Nephron (organoid): Measurements from ENCODE around the gene MDN1.
A peak's percentile ranks its signal among the peaks of the same experiment; 100 is the strongest.

Experiments used
- H3K27ac Mint-ChIP-seq, 3 experiments: 2 replicates each; pipeline ENCODE4 v1.8.0; 2020; ENCODE audit warnings: mixed read lengths in 3 of 3, mild to moderate bottlenecking in 2 of 3, moderate library complexity in 1 of 3
- H3K27me3 Mint-ChIP-seq: 2 replicates; pipeline ENCODE4 v1.8.0; 2021; ENCODE audit warnings: low read depth, mild to moderate bottlenecking, moderate library complexity, mixed read lengths
- H3K36me3 Mint-ChIP-seq: 2 replicates; pipeline ENCODE4 v1.8.0; 2020; ENCODE audit warnings: low read depth, mixed read lengths
- H3K4me1 Mint-ChIP-seq: 2 replicates; pipeline ENCODE4 v1.8.0; 2020; ENCODE audit warnings: mixed read lengths
- H3K4me3 Mint-ChIP-seq, 3 experiments: 2 replicates each; pipeline ENCODE4 v1.8.0; 2020; ENCODE audit warnings: mild to moderate bottlenecking in 3 of 3, mixed read lengths in 3 of 3, moderate library complexity in 2 of 3
- H3K9me3 Mint-ChIP-seq: 2 replicates; pipeline ENCODE4 v1.8.0; 2020; ENCODE audit warnings: mixed read lengths
- TF ChIP-seq, protein P1 (sequence below), 3 experiments: fragments of 200-600 bp; sonication (generic); IDR thresholded peaks; one replicate each; pipeline ENCODE4 v1.5.0; 2021; ENCODE audit warnings: antibody characterized with exemption in 3 of 3; ENCODE audit not compliant: unreplicated experiment in 3 of 3

The MDN1 gene, protein sequence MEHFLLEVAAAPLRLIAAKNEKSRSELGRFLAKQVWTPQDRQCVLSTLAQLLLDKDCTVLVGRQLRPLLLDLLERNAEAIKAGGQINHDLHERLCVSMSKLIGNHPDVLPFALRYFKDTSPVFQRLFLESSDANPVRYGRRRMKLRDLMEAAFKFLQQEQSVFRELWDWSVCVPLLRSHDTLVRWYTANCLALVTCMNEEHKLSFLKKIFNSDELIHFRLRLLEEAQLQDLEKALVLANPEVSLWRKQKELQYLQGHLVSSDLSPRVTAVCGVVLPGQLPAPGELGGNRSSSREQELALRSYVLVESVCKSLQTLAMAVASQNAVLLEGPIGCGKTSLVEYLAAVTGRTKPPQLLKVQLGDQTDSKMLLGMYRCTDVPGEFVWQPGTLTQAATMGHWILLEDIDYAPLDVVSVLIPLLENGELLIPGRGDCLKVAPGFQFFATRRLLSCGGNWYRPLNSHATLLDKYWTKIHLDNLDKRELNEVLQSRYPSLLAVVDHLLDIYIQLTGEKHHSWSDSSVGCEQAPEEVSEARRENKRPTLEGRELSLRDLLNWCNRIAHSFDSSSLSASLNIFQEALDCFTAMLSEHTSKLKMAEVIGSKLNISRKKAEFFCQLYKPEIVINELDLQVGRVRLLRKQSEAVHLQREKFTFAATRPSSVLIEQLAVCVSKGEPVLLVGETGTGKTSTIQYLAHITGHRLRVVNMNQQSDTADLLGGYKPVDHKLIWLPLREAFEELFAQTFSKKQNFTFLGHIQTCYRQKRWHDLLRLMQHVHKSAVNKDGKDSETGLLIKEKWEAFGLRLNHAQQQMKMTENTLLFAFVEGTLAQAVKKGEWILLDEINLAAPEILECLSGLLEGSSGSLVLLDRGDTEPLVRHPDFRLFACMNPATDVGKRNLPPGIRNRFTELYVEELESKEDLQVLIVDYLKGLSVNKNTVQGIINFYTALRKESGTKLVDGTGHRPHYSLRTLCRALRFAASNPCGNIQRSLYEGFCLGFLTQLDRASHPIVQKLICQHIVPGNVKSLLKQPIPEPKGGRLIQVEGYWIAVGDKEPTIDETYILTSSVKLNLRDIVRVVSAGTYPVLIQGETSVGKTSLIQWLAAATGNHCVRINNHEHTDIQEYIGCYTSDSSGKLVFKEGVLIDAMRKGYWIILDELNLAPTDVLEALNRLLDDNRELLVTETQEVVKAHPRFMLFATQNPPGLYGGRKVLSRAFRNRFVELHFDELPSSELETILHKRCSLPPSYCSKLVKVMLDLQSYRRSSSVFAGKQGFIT (N-terminal part only)

DNA sequence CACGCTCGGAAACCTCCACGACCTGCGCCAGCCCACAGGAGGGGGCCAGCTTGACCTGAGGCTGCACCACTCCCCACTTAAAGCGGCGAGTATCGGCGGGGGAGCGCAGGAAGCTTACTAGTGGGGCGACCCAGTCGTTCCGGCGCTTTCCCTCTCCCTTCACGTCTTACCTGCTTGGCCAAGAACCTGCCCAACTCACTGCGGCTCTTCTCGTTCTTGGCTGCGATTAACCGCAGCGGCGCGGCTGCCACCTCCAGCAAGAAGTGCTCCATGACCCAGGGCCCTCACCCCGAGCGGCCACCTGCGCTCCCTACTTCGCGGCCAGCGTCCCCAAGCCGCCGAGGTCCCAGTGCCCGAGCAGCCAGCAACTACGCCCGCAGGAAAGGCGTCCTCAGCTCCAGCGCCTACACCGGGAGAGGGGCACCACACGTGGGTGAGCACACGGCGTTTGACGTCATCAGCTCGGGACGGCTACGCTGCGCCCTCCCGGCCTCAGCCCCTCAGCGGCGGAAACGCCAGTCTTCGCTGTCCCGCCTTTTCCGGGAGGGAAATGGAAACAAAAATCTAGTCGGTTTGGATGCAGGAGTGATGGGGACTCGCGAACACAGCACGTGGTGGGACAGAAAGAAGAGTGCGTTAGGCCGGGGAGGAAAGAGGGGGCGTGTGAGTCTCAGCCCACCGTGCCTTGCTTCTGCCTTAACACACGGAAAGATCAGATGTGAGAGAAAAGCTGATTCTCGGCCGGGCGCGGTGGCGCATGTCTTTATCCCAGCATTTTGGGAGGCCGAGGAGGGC is at the start of gene MDN1:
Gene MDN1, minus strand, starts transcription at position 459 of the 795 bp plus-strand sequence. Its CDS starts 187 bp downstream, at position 272.
- Mint-ChIP-seq H3K4me3 (peak within 1 kb of the TSS; percentile 88 to 92 (median 91)), H3K4me1 (peaks cover 27% of the 10 kb centered on the region), H3K27ac (peak within 1 kb of the TSS; percentile 89 to 95 (median 95)), H3K27me3 (no peaks in the 10 kb centered on the region), H3K9me3 (no peaks in the 10 kb centered on the region), H3K36me3 (no peaks in the 10 kb centered on the region)
- TF ChIP-seq, protein P1, sequence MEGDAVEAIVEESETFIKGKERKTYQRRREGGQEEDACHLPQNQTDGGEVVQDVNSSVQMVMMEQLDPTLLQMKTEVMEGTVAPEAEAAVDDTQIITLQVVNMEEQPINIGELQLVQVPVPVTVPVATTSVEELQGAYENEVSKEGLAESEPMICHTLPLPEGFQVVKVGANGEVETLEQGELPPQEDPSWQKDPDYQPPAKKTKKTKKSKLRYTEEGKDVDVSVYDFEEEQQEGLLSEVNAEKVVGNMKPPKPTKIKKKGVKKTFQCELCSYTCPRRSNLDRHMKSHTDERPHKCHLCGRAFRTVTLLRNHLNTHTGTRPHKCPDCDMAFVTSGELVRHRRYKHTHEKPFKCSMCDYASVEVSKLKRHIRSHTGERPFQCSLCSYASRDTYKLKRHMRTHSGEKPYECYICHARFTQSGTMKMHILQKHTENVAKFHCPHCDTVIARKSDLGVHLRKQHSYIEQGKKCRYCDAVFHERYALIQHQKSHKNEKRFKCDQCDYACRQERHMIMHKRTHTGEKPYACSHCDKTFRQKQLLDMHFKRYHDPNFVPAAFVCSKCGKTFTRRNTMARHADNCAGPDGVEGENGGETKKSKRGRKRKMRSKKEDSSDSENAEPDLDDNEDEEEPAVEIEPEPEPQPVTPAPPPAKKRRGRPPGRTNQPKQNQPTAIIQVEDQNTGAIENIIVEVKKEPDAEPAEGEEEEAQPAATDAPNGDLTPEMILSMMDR (IDR thresholded peaks at IDR 0.05; ENCODE audit: unreplicated experiment in 3 of 3), result no peak

DNA sequence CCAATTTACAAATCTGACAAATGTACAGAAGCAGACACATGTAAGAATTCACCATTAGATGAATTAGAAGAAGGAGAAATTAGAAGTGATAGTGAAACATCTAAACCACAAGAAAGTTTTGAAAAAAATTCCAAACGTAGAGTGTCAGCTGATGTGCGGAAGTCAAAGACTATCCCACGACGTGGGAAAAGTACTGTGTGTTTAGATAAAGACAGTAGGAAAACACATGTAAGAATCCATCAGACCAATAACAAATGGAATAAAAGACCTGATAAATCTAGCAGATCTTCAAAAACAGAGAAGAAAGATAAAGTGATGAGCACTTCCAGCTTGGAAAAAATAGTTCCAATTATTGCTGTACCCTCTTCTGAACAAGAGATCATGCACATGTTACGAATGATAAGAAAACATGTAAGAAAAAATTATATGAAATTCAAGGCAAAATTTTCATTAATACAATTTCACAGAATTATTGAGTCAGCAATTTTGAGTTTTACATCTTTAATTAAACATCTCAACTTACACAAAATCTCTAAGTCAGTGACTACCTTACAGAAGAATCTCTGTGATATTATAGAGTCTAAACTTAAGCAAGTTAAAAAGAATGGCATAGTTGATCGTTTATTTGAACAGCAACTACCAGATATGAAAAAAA is 46.6 kb upstream of the MDN1 start:
- Mint-ChIP-seq H3K9me3 (peaks cover 2% of the 10 kb centered on the region), H3K4me3 (no peak overlapping the region), H3K27me3 (no peaks in the 10 kb centered on the region), H3K27ac (no peak overlapping the region), H3K4me1 (no peaks in the 10 kb centered on the region), H3K36me3 (peaks cover 81% of the 10 kb centered on the region)
- TF ChIP-seq, protein P1 (IDR thresholded peaks at IDR 0.05; ENCODE audit: unreplicated experiment in 3 of 3), result no peak

DNA sequence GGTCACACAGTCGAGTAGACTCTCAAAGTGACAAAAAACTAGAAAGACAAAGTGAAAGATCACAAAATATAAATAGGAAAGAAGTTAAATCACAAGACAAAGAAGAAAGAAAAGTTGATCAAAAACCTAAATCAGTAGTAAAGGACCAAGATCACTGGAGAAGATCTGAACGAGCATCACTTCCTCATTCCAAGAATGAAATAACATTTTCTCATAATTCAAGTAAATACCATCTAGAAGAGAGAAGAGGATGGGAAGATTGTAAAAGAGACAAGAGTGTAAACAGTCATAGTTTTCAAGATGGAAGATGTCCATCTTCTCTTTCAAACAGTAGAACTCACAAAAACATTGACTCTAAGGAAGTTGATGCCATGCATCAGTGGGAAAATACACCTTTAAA is 43.1 kb upstream of the MDN1 start:
- Mint-ChIP-seq H3K4me1 (no peaks in the 10 kb centered on the region), H3K27ac (no peak overlapping the region), H3K9me3 (peaks cover 2% of the 10 kb centered on the region), H3K27me3 (no peaks in the 10 kb centered on the region), H3K36me3 (peaks cover 75% of the 10 kb centered on the region), H3K4me3 (no peak overlapping the region)
- TF ChIP-seq, protein P1 (IDR thresholded peaks at IDR 0.05; ENCODE audit: unreplicated experiment in 3 of 3), result no peak

DNA sequence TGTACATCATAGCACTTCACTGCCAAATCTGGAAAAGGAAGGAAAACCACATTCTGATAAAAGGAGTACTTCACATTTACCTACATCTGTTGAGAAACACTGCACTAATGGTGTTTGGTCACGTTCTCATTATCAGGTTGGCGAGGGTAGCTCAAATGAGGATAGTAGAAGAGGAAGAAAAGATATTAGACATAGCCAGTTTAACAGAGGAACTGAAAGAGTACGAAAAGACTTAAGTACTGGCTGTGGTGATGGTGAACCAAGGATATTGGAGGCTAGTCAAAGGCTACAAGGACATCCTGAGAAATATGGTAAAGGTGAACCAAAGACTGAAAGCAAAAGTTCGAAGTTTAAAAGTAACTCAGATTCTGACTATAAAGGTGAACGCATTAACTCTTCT is 42.7 kb upstream of the MDN1 start:
- TF ChIP-seq, protein P1 (IDR thresholded peaks at IDR 0.05; ENCODE audit: unreplicated experiment in 3 of 3), result no peak
- H3K4me3 Mint-ChIP-seq, result no peak overlapping the region
- H3K9me3 Mint-ChIP-seq, result peaks cover 2% of the 10 kb centered on the region
- H3K27ac Mint-ChIP-seq, result no peak overlapping the region
- no peaks in the 10 kb centered on the region for H3K4me1 Mint-ChIP-seq
- peaks cover 71% of the 10 kb centered on the region for H3K36me3 Mint-ChIP-seq
- no peaks in the 10 kb centered on the region for H3K27me3 Mint-ChIP-seq

DNA sequence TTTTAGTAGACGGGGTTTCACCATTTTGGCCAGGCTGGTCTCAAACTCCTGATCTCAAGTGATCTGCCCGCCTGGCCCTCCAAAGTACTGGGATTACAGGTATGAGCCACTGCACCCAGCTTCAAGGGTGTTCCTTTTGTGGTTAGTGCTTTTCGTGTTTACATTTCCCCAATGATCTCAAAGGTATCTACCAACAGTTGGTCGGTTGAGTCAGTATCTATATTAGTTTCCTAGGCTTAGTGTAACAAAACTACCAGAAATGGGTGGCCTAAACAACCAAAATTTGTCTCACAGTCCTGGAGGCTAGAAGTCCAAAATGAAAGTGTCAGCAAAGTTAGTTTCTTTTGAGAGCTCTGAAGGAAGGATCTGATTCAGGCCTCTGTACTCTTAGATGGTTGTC is 40.1 kb upstream of the MDN1 start:
- no peaks in the 10 kb centered on the region for H3K4me1 Mint-ChIP-seq
- H3K9me3 Mint-ChIP-seq, result peaks cover 2% of the 10 kb centered on the region
- H3K27ac Mint-ChIP-seq, result no peak overlapping the region
- H3K27me3 Mint-ChIP-seq, result no peaks in the 10 kb centered on the region
- TF ChIP-seq, protein P1 (IDR thresholded peaks at IDR 0.05; ENCODE audit: unreplicated experiment in 3 of 3), result no peak
- H3K4me3 Mint-ChIP-seq, result no peak overlapping the region
- H3K36me3 Mint-ChIP-seq, result peaks cover 68% of the 10 kb centered on the region
